PC-9 (cell line): Measurements from ENCODE around the gene GLDN. TPM values are rescaled to one million over a fixed set of nuclear protein-coding genes. Genes with fewer than 3 reads are reported as not detected.

Experiments used
- BruUV-seq: library from RNA; stranded (reverse); fragments of 400-500 nt; replicated peaks from 2 replicates; lab custom pipeline; 2021; lab: Mats Ljungman, UMichigan
- CTCF ChIA-PET: fragments of 300-600 bp; sonication (Branson Sonifier 250); formaldehyde crosslinking; loops from one replicate; lab custom pipeline; 2022; ENCODE audit warnings: antibody characterized with exemption; lab: Charles Lee
- POLR2A ChIA-PET: fragments of 300-600 bp; sonication (Branson Sonifier 250); formaldehyde crosslinking; loops from one replicate; lab custom pipeline; 2022; ENCODE audit warnings: antibody characterized with exemption; ENCODE audit not compliant: unreplicated experiment; lab: Charles Lee
- DNase-seq, 2 experiments: peaks; one replicate each; pipeline versions ENCODE4 v3.0.0 to v3.0.0-alpha.2; 2015 to 2022; ENCODE audit warnings: mixed read lengths in 1 of 2
- H2AFZ ChIP-seq: fragments of 200-600 bp; sonication (generic); 2 replicates; pipeline ENCODE4 v1.8.1; 2017; ENCODE audit warnings: antibody characterized with exemption
- H3F3A ChIP-seq: fragments of 200-600 bp; sonication (generic); 2 replicates; pipeline ENCODE4 v1.8.1; 2017; ENCODE audit warnings: antibody characterized with exemption, mild to moderate bottlenecking, low read depth; ENCODE audit not compliant: insufficient read depth
- H3K27ac ChIP-seq: fragments of 200-600 bp; sonication (generic); 2 replicates; pipeline ENCODE4 v1.6.1; 2016; ENCODE audit warnings: mixed run types
- H3K27me3 ChIP-seq: fragments of 200-600 bp; sonication (generic); 2 replicates; pipeline ENCODE4 v1.6.1; 2016; ENCODE audit warnings: low read depth, mixed run types; ENCODE audit not compliant: insufficient read depth
- H3K36me3 ChIP-seq: fragments of 200-600 bp; sonication (generic); 2 replicates; pipeline ENCODE4 v1.6.1; 2016; ENCODE audit warnings: low read depth, mixed run types
- H3K4me1 ChIP-seq: fragments of 200-600 bp; sonication (generic); replicated peaks from 2 replicates; pipeline ENCODE4 v1.6.1; 2016; ENCODE audit warnings: mixed run types; ENCODE audit not compliant: insufficient read depth
- H3K4me2 ChIP-seq: fragments of 200-600 bp; sonication (generic); 2 replicates; pipeline ENCODE4 v1.6.1; 2017; ENCODE audit warnings: mixed run types
- H3K4me3 ChIP-seq: fragments of 200-600 bp; sonication (generic); 2 replicates; pipeline ENCODE4 v1.6.1; 2016; ENCODE audit warnings: mixed run types
- H3K79me2 ChIP-seq: fragments of 200-600 bp; sonication (generic); 2 replicates; pipeline ENCODE4 v1.6.1; 2017; ENCODE audit warnings: low read depth, mixed run types
- H3K9me2 ChIP-seq: fragments of 200-600 bp; sonication (generic); 2 replicates; pipeline ENCODE4 v1.8.1; 2017; ENCODE audit warnings: mild to moderate bottlenecking; ENCODE audit not compliant: insufficient read depth
- H3K9me3 ChIP-seq: fragments of 200-600 bp; sonication (generic); 2 replicates; pipeline ENCODE4 v1.8.1; 2016; ENCODE audit warnings: low read depth; ENCODE audit not compliant: insufficient read depth
- H4K20me1 ChIP-seq: fragments of 200-600 bp; sonication (generic); 2 replicates; pipeline ENCODE4 v1.8.1; 2017; ENCODE audit not compliant: insufficient read depth
- EZH2 ChIP-seq: fragments of 200-600 bp; sonication (generic); IDR thresholded peaks from 2 replicates; pipeline ENCODE4 v1.8.0; 2017; ENCODE audit warnings: antibody characterized with exemption, low read depth
- intact Hi-C: fragments of 100-400 bp; cut with micrococcal nuclease; formaldehyde crosslinking; loops from one replicate; pipeline ENCODE4 v1.10.0; 2022; ENCODE audit not compliant: unreplicated experiment
- total RNA-seq: library from RNA; stranded (reverse); gene quantifications from 2 replicates; pipeline ENCODE4 v1.2.3, GENCODE V29; 2021
- TF ChIP-seq, protein P1 (sequence below): fragments of 200-600 bp; sonication (generic); conservative IDR thresholded peaks from 2 replicates; pipeline ENCODE4 v1.6.1; 2017; ENCODE audit warnings: mixed run types, antibody characterized with exemption, mild to moderate bottlenecking, moderate library complexity

GLDN gene
- total RNA-seq, 1 experiment from 2014 or later, result not detected

DNA sequence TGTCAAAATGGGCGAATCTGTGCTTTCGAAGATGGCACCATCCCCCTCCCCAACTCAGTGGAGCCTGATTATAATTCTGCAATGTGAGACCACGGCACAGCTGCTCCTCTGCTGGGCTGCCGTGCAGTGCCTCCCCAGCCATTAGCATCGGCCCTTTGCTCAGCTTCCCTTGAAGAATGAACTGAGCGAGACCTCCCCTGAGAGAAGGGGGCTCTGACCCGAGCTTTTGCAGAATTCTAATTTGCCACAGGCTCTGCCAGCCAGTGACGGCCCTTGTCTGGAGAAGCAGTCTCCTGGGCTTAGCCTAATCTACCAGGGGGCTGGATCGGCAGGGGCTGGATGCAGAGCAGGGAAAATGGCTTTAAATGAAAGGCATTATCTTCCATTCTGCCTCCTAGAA is 57.2 kb downstream of the GLDN start:
- Histone ChIP-seq H3K4me1 (no peaks in the 10 kb centered on the region), H3K9me2 (no peaks in the 10 kb centered on the region), H4K20me1 (no peaks in the 10 kb centered on the region), H3F3A (no peaks in the 10 kb centered on the region), H3K4me2 (no peak overlapping the region), H3K27ac (no peak overlapping the region), H3K27me3 (peaks cover 18% of the 10 kb centered on the region; the same call in 1 of the 2 replicates), H3K36me3 (no peaks in the 10 kb centered on the region), H3K9me3 (no peaks in the 10 kb centered on the region), H3K4me3 (no peak overlapping the region), H2AFZ (no peak overlapping the region), H3K79me2 (no peaks in the 10 kb centered on the region)
- CTCF ChIA-PET, result no interaction called here
- TF ChIP-seq, protein P1, sequence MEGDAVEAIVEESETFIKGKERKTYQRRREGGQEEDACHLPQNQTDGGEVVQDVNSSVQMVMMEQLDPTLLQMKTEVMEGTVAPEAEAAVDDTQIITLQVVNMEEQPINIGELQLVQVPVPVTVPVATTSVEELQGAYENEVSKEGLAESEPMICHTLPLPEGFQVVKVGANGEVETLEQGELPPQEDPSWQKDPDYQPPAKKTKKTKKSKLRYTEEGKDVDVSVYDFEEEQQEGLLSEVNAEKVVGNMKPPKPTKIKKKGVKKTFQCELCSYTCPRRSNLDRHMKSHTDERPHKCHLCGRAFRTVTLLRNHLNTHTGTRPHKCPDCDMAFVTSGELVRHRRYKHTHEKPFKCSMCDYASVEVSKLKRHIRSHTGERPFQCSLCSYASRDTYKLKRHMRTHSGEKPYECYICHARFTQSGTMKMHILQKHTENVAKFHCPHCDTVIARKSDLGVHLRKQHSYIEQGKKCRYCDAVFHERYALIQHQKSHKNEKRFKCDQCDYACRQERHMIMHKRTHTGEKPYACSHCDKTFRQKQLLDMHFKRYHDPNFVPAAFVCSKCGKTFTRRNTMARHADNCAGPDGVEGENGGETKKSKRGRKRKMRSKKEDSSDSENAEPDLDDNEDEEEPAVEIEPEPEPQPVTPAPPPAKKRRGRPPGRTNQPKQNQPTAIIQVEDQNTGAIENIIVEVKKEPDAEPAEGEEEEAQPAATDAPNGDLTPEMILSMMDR, result no peak
- TF ChIP-seq EZH2, result no peak
- no peak for DNase-seq
- intact Hi-C loops, result no loop called here
- no TSS peak for BruUV-seq
- POLR2A ChIA-PET, result no interaction called here

DNA sequence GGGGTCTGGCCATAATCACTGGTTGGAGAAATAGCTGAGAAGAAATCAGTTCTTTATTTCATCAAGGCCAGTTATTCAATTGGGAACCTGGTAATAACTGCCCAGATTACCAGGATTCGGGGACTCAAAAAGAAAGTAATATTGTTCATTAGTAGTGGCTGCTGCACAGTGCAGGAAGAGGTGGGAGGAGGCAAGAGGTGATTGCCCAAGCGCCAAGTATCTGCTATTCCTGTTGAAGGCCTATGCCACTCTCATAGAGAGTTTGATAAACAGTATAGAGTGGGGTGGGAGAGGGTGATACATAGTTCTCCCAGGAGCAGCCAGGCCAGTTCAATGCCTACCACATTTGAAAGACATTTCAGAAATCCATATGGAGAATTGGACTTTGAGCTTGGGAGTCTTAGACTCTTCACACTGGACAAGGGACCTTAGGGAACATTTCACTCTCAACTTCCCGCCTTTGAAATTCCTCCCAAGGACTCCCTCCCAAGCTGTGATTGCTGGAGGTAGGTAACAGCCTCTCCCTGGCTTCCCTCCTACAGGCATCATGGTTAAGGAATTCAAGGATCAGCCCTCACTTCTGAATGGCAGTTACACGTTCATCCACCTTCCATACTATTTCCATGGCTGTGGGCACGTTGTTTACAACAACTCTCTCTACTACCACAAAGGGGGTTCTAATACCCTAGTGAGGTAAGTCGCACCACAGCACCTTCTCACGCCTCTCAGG is 59.8 kb downstream of the GLDN start:
- H3K27me3 ChIP-seq, result peaks cover 18% of the 10 kb centered on the region; the same call in 1 of the 2 replicates
- no TSS peak for BruUV-seq
- no peaks in the 10 kb centered on the region for H3K9me3 ChIP-seq
- no peak for TF ChIP-seq EZH2
- TF ChIP-seq, protein P1, result no peak
- intact Hi-C loops, result loop anchor here (5.0 kb wide), 2 partner anchors 119 to 239 kb away; no protein-coding TSS in a partner anchor
- ChIA-PET POLR2A (interaction anchor here (0.7 kb wide), 1 partner anchor 493 kb away, joined by 3 read pairs; no protein-coding TSS in a partner anchor), CTCF (interaction anchor here (0.8 to 1.3 kb wide), 2 partner anchors 19 to 25 kb away, joined by 3 to 6 read pairs; no protein-coding TSS in a partner anchor)
- H2AFZ ChIP-seq, result no peak overlapping the region
- no peaks in the 10 kb centered on the region for H3K79me2 ChIP-seq
- no peaks in the 10 kb centered on the region for H3F3A ChIP-seq
- H3K27ac ChIP-seq, result no peak overlapping the region
- no peak overlapping the region for H3K4me3 ChIP-seq
- no peaks in the 10 kb centered on the region for H4K20me1 ChIP-seq
- no peaks in the 10 kb centered on the region for H3K4me1 ChIP-seq
- no peak overlapping the region for H3K4me2 ChIP-seq
- H3K9me2 ChIP-seq, result no peaks in the 10 kb centered on the region
- no peak for DNase-seq
- no peaks in the 10 kb centered on the region for H3K36me3 ChIP-seq

DNA sequence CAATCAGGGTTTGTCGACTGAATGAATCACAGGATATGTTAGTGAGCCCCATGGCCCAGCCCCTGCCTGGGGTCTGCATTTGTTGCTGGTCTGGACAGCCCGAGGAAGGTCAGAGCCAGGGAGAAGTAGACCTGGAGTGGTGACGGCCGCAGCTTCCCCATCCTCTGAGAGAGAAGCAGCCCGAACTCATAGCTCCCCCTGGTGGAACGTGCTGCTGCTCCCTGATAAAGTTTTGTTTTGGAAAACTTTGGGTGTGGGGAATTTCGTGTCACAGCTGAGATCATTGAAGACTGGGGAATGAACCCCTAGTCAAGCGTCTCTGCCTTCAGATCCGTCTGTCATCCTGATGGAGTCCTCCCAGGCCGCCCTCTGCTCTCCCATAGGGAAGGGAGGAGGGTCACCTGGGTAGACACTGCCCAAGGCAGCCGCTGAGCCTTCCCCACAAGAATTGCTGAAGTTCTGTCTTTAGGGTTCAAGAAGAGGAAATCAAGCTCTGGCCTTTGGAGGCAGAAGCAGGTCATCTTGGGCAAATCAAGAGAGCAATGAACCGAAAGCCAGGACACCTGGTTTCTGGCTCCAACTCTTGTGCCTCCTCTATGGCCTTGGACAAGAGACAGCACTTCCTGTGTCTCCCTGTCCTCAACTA is 60.5 kb downstream of the GLDN start:
- CTCF ChIA-PET, result interaction anchor here (0.8 to 1.4 kb wide), 3 partner anchors 19 to 48 kb away, joined by 3 to 7 read pairs (median 6); no protein-coding TSS in a partner anchor
- Histone ChIP-seq H3K27ac (no peak overlapping the region), H3F3A (no peaks in the 10 kb centered on the region), H2AFZ (no peak overlapping the region), H3K4me2 (no peak overlapping the region), H3K9me3 (no peaks in the 10 kb centered on the region), H3K79me2 (no peaks in the 10 kb centered on the region), H3K36me3 (no peaks in the 10 kb centered on the region), H3K4me1 (no peaks in the 10 kb centered on the region), H3K4me3 (no peak overlapping the region), H3K9me2 (no peaks in the 10 kb centered on the region), H4K20me1 (no peaks in the 10 kb centered on the region), H3K27me3 (peaks cover 18% of the 10 kb centered on the region; the same call in 1 of the 2 replicates)
- POLR2A ChIA-PET, result interaction anchor here (0.6 to 0.7 kb wide), 2 partner anchors 494 to 522 kb away, joined by 3 to 8 read pairs; no protein-coding TSS in a partner anchor
- no TSS peak for BruUV-seq
- intact Hi-C loops, result loop anchor here (2.0 to 5.0 kb wide), 3 partner anchors 97 to 240 kb away; no protein-coding TSS in a partner anchor
- TF ChIP-seq, protein P1, result peak; percentile 54; the same call in 1 of the 2 replicates
- TF ChIP-seq EZH2, result no peak
- peak in 1 of 2 experiments; percentile 24 for DNase-seq
